Activated CD4-positive, alpha-beta T cell treated with anti-CD3 and anti-CD28 coated beads for 4 hours (primary cell): ENCODE measurements around the gene SEC61B.

Experiments
- DNase-seq, 2 donors: peaks; one replicate each; pipeline ENCODE4 v3.0.0-alpha.2; 2020

The SEC61B gene

GRCh38 chr9:99221621-99222415, at the start of gene SEC61B, which contains the start of gene ALG2:
SEC61B (plus strand) TSS chr9:99222282; CDS start chr9:99222364, 82 bp downstream.
ALG2 (minus strand) TSS chr9:99221942; CDS start chr9:99221894, 48 bp downstream.
- peak; percentile 95 to 97 for DNase-seq

GRCh38 chr9:99173570-99174504, 48.2 kb upstream of the SEC61B start:
- DNase-seq, result no peak

GRCh38 chr9:99176527-99177013, 45.5 kb upstream of the SEC61B start:
- no peak for DNase-seq

- no peak for DNase-seq
Measured at GRCh38 chr9:99177576-99178366, 44.3 kb upstream of the SEC61B start.

GRCh38 chr9:99178912-99179872, 42.9 kb upstream of the SEC61B start:
- DNase-seq, result no peak

- DNase-seq, result no peak
Measured at GRCh38 chr9:99180199-99180598, 41.9 kb upstream of the SEC61B start.

- DNase-seq, result no peak
Measured at GRCh38 chr9:99180662-99181061, 41.4 kb upstream of the SEC61B start.

- no peak for DNase-seq
Measured at GRCh38 chr9:99181206-99181605, 40.9 kb upstream of the SEC61B start.

GRCh38 chr9:99181621-99182020, 40.5 kb upstream of the SEC61B start:
- no peak for DNase-seq

GRCh38 chr9:99182356-99182755, 39.7 kb upstream of the SEC61B start:
- no peak for DNase-seq

- no peak for DNase-seq
Measured at GRCh38 chr9:99183616-99184015, 38.5 kb upstream of the SEC61B start.

GRCh38 chr9:99184110-99184474, 38.0 kb upstream of the SEC61B start:
- no peak for DNase-seq

- DNase-seq, result peak; percentile 59 to 75
Measured at GRCh38 chr9:99184475-99185347, 37.4 kb upstream of the SEC61B start.

GRCh38 chr9:99185348-99185632, 36.8 kb upstream of the SEC61B start:
- no peak for DNase-seq

- no peak for DNase-seq
Measured at GRCh38 chr9:99185934-99186333, 36.1 kb upstream of the SEC61B start.

- DNase-seq, result no peak
Measured at GRCh38 chr9:99187311-99187710, 34.8 kb upstream of the SEC61B start.

- DNase-seq, result no peak
Measured at GRCh38 chr9:99189186-99189585, 32.9 kb upstream of the SEC61B start.

- no peak for DNase-seq
Measured at GRCh38 chr9:99189887-99190596, 32.0 kb upstream of the SEC61B start.

- no peak for DNase-seq
Measured at GRCh38 chr9:99190597-99191283, 31.3 kb upstream of the SEC61B start.
